Kidney capillary endothelial cell (primary cell): ENCODE data around the gene BTBD1.
"Not testable (repeated sequence)": the region's sequence is repeated elsewhere in the genome, so short reads cannot be mapped to it uniquely, and the experiment has no call there.

ENCODE experiments used
- DNase-seq: peaks from one replicate; pipeline ENCODE4 v3.0.0-alpha.2; 2018; ENCODE audit warnings: low spot score

BTBD1 gene

DNA sequence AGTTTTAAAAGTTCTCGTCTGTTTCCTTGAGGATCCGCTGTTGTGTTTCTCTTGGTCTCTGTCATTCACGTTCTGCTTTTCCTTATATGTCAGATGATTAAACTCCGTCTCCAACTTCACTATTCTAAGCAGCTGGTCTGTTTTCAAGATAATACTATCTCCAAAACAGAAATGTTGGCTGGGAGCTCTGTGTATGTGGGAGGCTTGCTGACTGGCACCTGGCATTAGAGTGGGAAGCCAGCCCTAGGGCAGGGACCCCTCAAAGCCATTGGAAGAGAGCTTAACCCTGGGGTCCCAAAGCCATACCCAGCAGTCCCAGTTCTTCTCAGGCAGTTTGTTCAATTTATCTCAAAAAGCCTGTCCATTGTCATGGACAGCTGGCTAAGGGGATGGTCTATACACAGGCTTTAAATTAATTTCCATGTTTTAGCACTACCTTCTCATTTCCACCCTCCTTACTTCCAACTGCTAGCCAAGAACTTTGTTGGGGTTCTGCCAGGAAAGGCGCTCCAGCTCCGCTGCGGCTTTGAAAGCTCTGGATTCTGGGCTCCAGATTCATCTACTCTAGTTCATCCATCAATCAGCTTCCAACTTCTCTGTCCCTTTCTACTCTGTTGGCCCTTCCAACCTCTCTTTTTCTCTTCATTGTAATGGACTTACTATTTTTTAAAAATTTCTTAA is 9.2 kb downstream of the BTBD1 start:
- no peak for DNase-seq

DNA sequence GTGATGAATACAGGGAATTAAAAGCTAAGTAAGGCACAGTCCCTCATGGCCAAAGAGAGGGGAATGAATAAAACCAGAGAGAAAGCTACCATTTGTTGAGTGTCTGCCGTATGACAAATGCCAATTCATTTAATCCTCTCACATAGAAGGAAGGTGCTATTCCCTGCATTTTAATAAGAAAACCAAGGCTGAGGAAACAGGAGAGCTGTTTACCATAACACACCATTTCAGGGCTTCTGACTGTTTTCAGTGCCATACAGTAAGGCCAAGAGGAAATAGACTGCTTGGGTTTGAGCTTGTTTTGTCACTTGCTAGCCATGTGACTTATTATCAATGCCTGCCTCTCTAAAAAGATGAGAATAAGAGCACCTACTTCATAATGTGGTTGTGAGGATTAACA is 10.1 kb downstream of the BTBD1 start:
- DNase-seq = no peak

DNA sequence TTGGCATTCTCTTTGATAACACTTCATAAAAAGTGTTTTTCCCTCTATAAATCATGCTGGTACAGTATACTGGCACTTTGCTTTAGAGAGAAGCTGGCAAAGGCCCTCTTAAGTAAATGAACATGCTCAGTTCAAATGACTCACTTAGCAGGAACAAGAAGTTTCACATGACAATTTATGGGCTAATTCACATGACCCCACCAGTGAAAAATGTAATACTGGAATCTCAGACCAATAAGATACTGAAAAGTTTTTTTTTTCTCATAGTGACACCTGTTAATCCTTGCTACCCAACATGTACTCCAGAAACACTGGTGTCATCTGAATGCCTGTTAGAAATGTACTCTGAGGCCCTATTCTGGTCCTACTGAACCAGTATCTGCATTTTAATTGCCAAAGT is 13.9 kb downstream of the BTBD1 start:
- DNase-seq = no peak

DNA sequence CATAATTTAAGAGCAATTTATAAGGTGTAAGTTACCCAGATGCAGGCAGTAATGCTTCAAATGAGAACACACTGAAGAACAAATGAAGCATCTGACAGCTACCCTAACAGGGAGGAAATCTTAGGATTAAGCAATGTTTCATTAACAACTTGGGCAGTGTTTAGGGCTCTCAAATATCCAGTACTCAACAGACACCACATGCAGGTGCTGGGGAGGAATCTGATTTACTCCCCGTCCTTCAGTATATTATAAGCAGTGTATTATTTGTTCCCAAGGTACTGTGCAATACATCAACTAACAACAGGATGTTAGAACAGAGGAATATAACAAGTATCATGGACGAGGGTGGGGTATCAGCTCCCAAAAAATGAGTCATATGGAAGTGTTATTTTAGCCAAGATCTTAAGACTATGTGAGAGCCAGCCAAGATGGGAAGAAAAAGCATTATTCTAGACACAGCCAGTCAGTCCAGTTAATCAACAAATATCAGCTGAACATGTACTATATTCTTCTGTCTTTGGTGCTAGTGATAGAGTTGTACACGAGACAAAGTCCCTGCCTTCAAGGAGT is 20.4 kb downstream of the BTBD1 start:
- DNase-seq = no peak

DNA sequence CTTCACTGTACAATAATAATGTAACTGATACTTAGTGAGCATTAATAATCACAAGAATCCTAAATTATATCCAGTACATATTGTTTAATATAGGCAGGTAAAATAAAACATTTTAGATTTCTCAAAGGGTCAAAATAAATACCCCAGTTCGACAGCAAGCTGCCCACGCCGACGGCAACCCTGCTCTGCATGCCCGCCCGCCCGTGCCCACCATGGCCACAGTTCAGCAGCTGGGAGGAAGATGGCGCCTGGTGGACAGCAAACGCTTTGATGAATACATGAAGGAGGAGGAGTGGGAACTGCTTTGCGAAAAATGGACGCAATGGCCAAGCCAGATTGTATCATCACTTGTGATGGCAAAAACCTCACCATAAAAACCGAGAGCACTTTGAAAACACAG is 22.9 kb downstream of the BTBD1 start:
- DNase-seq = no peak

DNA sequence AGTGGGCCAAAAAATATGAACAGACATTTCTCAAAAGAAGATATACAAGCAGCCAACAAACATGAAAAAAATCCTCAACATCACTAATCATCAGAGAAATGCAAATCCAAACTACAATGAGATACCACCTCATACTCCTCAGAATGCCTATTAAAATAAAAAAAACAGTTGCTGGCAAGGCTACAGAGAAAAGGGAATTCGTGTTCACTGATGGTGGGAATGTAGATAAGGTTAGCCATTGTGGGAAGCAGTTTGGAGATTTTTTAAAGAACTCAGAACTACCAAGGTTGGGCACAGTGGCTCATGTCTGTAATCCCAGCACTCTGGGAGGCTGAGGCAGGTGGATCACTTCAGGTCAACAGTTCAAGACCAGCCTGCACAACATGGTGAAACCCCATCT is 27.8 kb downstream of the BTBD1 start:
- DNase-seq = no peak

DNA sequence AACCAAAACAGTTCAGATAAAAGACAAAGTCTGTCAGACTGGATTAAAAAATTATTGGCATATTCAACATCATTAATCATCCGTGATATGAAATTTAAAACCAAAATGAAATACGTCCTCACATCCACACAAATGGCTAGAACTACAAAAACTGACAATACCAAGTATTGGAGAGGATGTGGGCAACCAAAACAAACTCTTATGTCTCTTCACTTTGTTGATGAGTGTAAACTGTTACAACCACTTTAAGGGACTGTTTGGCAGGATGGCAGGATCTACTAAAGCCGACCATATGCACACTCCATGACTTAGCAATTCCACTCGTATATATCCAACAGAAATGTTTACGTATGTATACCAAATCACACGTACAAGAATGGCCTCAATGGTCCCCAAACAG is 30.8 kb downstream of the BTBD1 start:
- no peak for DNase-seq

DNA sequence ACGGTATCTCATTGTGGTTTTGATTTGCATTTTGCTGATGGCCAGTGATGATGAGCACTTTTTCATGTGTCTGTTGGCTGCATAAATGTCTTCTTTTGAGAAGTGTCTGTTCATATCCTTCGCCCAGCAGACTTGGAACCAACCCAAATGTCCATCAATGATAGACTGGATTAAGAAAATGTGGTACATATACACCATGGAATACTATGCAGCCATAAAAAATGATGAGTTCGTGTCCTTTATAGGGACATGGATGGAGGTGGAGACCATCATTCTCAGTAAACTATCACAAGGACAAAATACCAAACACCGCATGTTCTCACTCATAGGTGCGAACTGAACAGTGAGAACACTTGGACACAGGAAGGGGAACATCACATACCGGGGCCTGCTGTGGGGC is 35.8 kb downstream of the BTBD1 start:
- DNase-seq = not testable (repeated sequence)

DNA sequence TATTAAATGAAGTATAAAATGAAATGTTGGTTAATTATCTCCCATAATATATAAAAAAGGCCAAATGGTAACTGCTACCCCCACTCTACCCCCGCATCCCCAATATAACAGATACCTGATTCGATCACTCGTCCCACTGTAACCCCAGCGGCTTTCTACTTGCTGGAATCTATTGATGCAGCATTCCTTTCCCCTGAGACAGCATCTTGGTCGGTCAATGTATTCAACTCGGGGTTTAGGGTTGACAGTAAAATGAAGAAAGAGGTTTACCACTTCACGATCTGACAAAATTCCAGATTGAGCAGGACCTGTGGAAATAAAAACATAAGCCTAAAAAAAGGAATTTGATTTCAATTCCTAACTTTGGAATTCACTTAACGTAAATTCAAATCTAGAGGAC is 37.0 kb downstream of the BTBD1 start:
- no peak for DNase-seq

DNA sequence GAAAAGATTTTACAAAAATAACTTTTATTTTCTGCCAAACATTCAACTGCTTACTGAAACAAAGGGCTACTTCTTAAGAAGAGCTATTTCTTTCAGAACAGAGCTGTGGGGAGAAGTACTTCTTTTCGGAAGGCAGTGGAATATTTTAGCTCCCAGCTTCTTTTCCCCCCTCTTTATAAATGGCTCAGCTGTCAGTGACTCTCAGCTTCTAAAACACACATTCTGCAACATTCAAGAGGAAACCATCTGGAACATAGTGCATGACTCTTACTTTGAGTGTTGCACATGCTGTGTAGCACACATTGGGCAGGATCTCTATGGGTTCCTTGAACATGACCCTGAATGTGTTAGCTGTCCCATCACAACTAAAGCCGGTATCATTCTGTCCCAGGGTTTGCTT is 48.6 kb downstream of the BTBD1 start:
- no peak for DNase-seq

DNA sequence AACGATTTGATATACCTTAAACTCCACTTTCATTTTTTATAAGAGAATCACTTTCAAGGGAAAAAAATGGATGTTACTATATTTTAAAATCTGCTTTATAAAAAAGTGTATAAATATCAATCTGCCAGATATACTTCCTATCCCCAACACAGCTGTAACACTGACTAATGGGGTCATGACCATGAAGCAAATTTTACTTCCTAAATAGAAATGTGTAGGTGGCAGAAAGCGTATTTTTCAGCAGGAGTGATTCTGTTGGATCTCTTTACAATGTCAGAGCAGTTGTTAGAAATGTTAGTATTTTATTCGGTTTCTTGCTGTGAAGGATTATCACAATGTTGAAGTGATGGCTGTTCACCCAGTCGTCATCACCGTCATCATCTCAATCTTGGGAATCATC is 50.1 kb downstream of the BTBD1 start:
- no peak for DNase-seq

DNA sequence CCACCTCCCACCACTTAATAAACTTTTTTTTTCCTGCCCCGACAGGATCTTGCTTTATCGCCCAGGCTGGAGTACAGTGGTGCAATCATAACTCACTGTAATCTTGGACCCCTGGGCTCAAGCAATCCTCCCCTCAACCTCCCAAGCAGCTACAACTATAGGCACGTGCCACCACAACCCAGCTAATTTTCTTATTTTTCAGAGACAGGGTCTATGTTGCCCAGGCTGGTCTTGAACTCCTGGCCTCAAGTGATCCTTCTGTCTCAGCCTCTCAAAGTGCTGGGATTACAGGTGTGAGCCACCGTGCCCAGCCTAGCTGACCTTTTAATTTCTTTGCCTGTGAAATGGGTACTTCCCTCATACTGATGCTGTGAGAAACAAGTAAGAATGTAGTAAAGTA is 51.7 kb downstream of the BTBD1 start:
- no peak for DNase-seq

DNA sequence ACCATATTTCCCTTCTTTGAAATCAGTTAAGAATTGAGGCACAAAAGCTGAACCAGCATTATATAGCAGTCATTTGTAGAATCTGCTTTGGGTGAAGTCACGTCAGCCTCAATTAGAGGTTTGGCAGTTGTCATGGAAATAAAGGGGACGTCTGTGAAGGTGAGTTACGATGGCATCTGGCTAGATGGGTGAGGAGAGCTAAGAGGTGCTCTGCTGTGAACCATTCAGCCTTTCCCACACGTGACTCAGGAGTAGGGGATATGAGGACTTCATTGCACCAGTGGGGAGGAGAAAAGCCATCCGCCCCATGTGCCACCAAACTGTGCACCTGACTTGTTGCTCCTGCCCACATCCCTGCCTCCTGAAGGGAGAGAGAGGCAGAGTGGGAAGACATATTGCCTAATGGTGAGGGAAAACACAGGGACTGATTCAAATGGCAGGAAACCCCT is 52.8 kb downstream of the BTBD1 start:
- DNase-seq = no peak

DNA sequence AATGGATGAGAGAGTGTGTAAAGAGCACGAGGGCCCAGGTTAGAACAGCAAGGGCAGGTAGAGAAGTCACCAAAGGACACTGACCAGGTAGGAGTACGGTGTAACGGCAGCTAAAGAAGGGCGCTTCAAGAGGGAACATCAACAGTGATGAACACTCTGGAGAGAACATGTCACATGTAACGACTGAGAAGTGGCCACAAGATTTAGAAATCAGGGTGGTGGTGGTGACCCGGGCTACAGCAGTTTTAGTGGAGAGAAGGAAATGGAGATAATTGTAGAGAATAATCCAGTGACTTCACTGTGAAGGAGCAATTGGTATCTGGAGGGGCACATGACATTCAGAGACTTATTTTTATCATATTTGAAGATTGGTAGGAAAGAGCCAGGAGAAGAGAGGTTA is 54.4 kb downstream of the BTBD1 start:
- DNase-seq = no peak

DNA sequence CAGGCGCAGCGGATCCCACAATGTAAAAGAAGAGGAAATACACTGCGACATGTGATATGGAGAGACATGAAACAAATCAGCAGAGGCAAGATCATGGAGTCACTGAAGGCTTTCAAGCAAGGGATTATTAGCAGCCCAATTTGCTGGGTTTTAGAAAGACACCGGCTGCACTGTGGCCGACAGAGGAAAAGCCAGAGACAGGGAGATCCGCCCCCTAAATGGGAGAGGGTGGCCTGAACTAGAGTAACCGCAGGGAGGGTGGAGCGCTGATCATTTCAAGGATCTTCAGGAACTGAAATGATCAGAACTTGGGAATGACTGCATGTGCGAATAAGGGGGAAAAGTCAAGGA is 55.0 kb downstream of the BTBD1 start:
- DNase-seq = no peak

DNA sequence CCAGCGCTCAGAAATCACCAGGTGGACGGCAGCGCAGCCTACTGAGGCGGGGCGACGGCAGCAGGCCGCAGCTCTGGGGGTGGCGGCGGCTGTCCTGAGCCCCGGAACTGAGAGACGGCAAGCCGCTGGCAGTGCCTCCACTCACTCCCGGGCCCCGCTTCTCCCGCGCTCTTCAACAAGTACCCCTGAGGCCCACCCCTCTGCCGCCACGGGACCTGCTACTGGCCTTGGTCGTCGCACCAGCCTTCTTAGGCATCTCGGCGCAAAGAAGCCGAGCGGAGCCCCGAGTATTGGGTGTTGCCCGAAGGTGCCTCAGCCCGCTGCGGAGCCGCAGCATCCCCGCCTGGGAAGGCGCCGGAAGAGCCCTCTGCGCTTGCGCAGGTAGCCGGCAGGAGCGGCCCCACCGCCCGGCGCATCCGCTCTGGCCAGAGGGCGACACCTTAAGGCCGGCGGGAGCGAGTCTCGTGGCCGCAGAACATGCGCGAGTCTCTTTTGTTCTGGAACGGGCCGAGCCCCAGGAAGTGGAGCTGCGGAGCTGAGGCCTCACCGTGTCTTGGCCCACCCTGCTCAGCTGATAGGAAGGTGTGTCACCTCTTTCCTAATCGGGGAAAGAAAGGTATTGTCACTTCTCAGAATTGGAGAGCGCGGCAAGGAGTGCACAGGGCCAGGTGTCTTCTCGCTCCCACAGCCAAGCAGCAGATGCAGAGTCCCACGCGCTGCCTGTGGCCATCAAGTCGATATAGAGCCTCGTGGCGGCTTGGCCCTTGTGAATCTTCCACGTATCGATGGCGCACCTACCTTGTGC is 55.6 kb downstream of the BTBD1 start, which contains the start of gene C15orf40:
Gene C15orf40 (minus strand): TSS at position 369 of the 805 bp plus-strand sequence. CDS start 32 bp downstream, at position 337.
- peak; percentile 90 for DNase-seq

DNA sequence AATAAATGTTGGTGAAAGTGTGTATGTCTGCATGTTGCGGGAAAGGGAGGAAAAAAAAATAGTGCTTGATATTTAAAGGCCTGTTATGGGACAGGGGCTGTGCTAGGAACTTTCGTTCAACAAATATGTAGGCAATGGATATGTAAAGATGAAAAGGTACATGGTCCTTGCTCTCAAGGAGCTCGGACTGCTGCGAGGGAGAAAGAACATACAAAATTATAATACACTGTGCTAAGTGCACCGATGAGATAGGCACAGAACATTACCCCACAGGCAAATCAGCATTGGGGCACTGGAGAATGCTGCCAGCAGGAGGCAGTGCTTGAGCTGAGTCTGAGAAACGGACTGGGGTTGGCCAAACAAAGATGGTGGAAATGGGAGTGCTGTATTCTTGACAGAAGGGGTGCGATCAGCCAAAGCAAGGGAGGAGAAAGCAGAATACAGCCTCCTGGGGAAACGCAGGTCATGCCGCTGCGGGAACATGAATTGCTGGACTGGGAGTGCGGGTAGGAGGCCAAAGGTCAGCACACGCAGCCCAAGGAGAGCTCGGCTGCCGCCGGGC is 56.3 kb downstream of the BTBD1 start:
- peak; percentile 80 for DNase-seq

DNA sequence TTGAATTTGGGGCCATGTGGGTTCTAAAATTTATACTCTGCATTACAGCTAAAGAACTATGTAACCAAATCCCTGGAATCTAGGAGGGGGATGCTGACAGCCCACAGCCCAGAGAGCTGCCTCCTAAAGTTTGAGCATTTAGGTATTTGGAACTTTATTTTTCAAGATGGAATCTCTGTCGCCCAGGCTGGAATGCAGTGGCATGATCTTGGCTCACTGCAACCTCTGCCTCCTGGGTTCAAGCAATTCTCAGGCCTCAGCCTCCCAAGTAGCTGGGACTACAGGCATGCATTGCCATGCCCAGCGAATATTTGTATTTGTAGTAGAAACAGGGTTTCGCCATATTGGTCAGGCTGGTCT is 66.4 kb downstream of the BTBD1 start:
- not testable (repeated sequence) for DNase-seq

DNA sequence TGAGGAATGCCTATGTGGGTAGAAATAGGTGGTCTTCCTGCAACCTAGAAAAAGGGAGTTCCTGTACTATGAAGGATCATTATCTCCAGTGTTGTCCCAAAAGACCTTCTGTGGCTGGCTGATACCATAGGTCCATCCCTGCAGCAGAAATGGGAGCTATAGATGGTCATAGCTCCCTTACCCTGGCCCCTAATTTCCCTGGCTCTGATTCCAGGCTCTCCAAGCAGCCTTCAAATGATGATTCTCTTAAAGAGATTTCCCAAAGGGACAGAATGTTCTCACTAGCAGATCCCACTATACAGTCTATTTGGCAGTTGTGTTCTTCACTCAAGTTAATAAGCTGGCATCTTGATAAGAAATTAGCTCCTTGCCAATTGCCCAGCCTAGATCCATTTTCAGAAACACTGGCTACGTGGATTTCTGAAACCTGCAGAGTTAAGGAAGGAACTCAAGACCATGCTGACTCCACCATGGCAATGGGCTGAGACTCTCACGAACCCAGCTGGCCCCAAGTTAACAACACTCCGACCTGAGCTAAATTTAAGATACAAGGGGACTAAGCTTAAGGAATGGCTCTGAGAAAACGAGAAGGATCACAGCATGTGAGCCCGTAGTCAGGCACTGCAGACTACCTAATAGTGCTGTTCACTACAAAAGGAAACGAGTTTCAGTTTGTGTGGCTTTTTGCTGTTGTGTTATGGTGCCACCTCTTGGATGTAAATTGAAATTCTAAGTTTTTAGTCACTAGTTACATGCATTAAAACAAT is 67.0 kb downstream of the BTBD1 start:
- DNase-seq = peak; percentile 56

DNA sequence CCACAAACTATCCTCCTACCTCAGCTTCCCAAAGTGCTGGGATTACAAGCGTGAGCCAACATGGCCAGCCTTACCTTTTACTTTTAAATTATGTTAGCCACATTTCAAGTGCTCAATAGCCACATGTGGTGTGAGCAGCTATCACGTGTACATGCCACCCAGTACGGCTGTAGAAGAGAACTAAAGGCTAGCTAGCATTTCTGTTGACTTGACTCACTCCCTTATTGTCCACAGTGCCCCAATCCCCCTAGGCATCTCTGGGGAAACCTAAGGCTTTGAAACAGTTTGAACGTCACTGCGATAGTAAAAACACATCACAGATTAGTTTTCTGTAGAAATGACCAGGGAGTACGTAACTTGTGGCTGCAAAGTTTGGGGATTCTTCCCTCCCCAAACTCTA is 67.6 kb downstream of the BTBD1 start:
- no peak for DNase-seq

DNA sequence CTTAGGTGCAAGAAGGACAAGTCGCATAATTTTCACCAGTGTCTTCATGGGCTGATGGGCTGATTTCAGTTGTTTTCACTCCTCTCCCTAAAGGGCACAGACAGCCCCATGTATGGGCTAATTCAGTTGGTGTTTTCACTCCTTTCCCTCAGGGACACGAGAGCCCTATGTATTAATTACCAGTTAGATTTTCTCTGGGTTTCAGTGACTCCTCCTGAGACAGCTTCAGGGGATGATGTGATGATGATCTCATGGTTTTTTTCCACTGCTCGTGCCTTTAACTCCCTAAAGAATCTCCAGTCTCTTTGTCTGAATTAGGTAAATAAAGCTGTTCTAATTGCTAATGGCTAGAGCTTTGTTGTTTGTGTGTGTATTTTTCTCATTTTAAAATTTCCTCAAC is 71.1 kb downstream of the BTBD1 start:
- DNase-seq = no peak

DNA sequence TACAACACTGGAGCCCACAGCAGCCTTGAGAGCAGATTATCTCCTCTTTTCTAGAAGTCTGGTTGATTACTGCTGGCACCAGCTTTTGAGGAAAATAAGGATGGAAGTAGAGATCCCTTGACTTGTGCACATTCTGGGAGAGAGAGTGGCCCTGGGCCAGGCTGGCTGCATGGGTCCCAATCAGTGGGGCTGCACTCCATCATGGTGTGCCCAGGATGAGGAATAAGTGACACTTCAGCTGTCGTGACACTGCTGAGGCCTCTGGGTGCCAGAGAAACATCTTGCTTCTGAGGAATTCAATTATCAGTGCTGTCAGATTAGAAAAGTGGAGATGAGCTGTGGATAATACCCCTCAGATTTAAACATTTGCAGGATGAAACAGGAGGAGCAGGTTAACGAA is 72.0 kb downstream of the BTBD1 start:
- no peak for DNase-seq
